Neural progenitor cell (in vitro differentiated cells): Measurements from ENCODE around the gene CARS2.

ENCODE experiments used
- CTCF ChIP-seq: fragments of 200-600 bp; sonication (generic); IDR thresholded peaks from 2 replicates; pipeline ENCODE4 v1.5.1; 2017; ENCODE audit warnings: antibody characterized with exemption, mild to moderate bottlenecking
- EZH2 ChIP-seq: fragments of 200-600 bp; sonication (generic); IDR thresholded peaks from 2 replicates; pipeline ENCODE4 v1.6.1; 2017; ENCODE audit warnings: antibody characterized with exemption, mild to moderate bottlenecking, moderate library complexity
- EZH2phosphoT487 ChIP-seq: fragments of 200-600 bp; sonication (generic); IDR thresholded peaks from 2 replicates; pipeline ENCODE4 v1.6.1; 2017; ENCODE audit warnings: antibody characterized with exemption

- no peak for TF ChIP-seq CTCF
- TF ChIP-seq EZH2phosphoT487, result no peak
- no peak for TF ChIP-seq EZH2
Measured at GRCh38 chr13:110650436-110650835, 55.5 kb downstream of the CARS2 start.
